ENCODE results near the gene YIPF1.

The YIPF1 gene

GRCh38 chr1:53906121-53906520, 16.5 kb upstream of the YIPF1 start:
- TF ChIP-seq GATA3 (IDR thresholded peaks at IDR 0.05; ENCODE audit: low read depth, low read length) (no peak), GATA2 (IDR thresholded peaks at IDR 0.05; ENCODE audit: low read depth, low read length) (no peak)

- TF ChIP-seq GATA2 (IDR thresholded peaks at IDR 0.05; ENCODE audit: low read depth, low read length), result no peak
- TF ChIP-seq GATA3 (IDR thresholded peaks at IDR 0.05; ENCODE audit: low read depth, low read length), result no peak
Observed at GRCh38 chr1:53905509-53905908, 15.9 kb upstream of the YIPF1 start.

GRCh38 chr1:53902235-53903138, 12.9 kb upstream of the YIPF1 start:
- no peak for TF ChIP-seq GATA3 (IDR thresholded peaks at IDR 0.05; ENCODE audit: low read depth, low read length)
- TF ChIP-seq GATA2 (IDR thresholded peaks at IDR 0.05; ENCODE audit: low read depth, low read length), result no peak

GRCh38 chr1:53899708-53900107, 10.1 kb upstream of the YIPF1 start:
- TF ChIP-seq GATA2 (IDR thresholded peaks at IDR 0.05; ENCODE audit: low read depth, low read length) (no peak), GATA3 (IDR thresholded peaks at IDR 0.05; ENCODE audit: low read depth, low read length) (no peak)

- no peak for TF ChIP-seq GATA2 (IDR thresholded peaks at IDR 0.05; ENCODE audit: low read depth, low read length)
Observed at GRCh38 chr1:53899206-53899628, 9.6 kb upstream of the YIPF1 start.

- no peak for TF ChIP-seq GATA3 (IDR thresholded peaks at IDR 0.05; ENCODE audit: low read depth, low read length)
- TF ChIP-seq GATA2 (IDR thresholded peaks at IDR 0.05; ENCODE audit: low read depth, low read length), result no peak
Observed at GRCh38 chr1:53896635-53897229, 7.1 kb upstream of the YIPF1 start.

- TF ChIP-seq GATA2 (IDR thresholded peaks at IDR 0.05; ENCODE audit: low read depth, low read length) (no peak), GATA3 (IDR thresholded peaks at IDR 0.05; ENCODE audit: low read depth, low read length) (no peak)
Observed at GRCh38 chr1:53895421-53895820, 5.8 kb upstream of the YIPF1 start.

- no peak for TF ChIP-seq GATA3 (IDR thresholded peaks at IDR 0.05; ENCODE audit: low read depth, low read length)
- TF ChIP-seq GATA2 (IDR thresholded peaks at IDR 0.05; ENCODE audit: low read depth, low read length), result no peak
Observed at GRCh38 chr1:53894644-53895043, 5.0 kb upstream of the YIPF1 start.

GRCh38 chr1:53893999-53894636, 4.5 kb upstream of the YIPF1 start, which contains the start of gene DIO1:
DIO1 (plus strand) TSS chr1:53894187; CDS start chr1:53894211, 24 bp downstream.
- TF ChIP-seq GATA3 (IDR thresholded peaks at IDR 0.05; ENCODE audit: low read depth, low read length) (no peak), GATA2 (IDR thresholded peaks at IDR 0.05; ENCODE audit: low read depth, low read length) (no peak)

GRCh38 chr1:53892911-53893310, 3.3 kb upstream of the YIPF1 start:
- TF ChIP-seq GATA3 (IDR thresholded peaks at IDR 0.05; ENCODE audit: low read depth, low read length), result no peak
- no peak for TF ChIP-seq GATA2 (IDR thresholded peaks at IDR 0.05; ENCODE audit: low read depth, low read length)

GRCh38 chr1:53891678-53892077, 2.1 kb upstream of the YIPF1 start:
- TF ChIP-seq GATA3 (IDR thresholded peaks at IDR 0.05; ENCODE audit: low read depth, low read length), result no peak
- TF ChIP-seq GATA2 (IDR thresholded peaks at IDR 0.05; ENCODE audit: low read depth, low read length), result no peak

- no peak for TF ChIP-seq GATA2 (IDR thresholded peaks at IDR 0.05; ENCODE audit: low read depth, low read length)
- TF ChIP-seq GATA3 (IDR thresholded peaks at IDR 0.05; ENCODE audit: low read depth, low read length), result no peak
Observed at GRCh38 chr1:53891018-53891417, 1.4 kb upstream of the YIPF1 start.

GRCh38 chr1:53890522-53890941, 935 bp upstream of the YIPF1 start:
- TF ChIP-seq GATA3 (IDR thresholded peaks at IDR 0.05; ENCODE audit: low read depth, low read length), result no peak
- no peak for TF ChIP-seq GATA2 (IDR thresholded peaks at IDR 0.05; ENCODE audit: low read depth, low read length)

GRCh38 chr1:53888681-53889080, 916 bp downstream of the YIPF1 start:
- TF ChIP-seq GATA2 (IDR thresholded peaks at IDR 0.05; ENCODE audit: low read depth, low read length), result no peak
- TF ChIP-seq GATA3 (IDR thresholded peaks at IDR 0.05; ENCODE audit: low read depth, low read length), result no peak

Measured in SH-SY5Y (cell line).